G401.6 (cell line): ENCODE results near the gene YIPF5.

Source experiments
- FAIRE-seq: peaks from 2 replicates; lab custom pipeline; 2012; peaks lifted over from hg19 to GRCh38; lab: Jason Lieb, UNC

The YIPF5 gene

GRCh38 chr5:144122641-144123040 is 47.8 kb downstream of the YIPF5 start:
- no peak for FAIRE-seq

GRCh38 chr5:144122081-144122480 is 48.4 kb downstream of the YIPF5 start:
- no peak for FAIRE-seq

- FAIRE-seq, result no peak
These were observed 48.9 kb downstream of the YIPF5 start for GRCh38 chr5:144121577-144121976.

GRCh38 chr5:144120661-144121180 is 49.7 kb downstream of the YIPF5 start:
- no peak for FAIRE-seq

- FAIRE-seq, result no peak
These were observed 53.0 kb downstream of the YIPF5 start for GRCh38 chr5:144117412-144117811.

GRCh38 chr5:144114571-144114970 is 55.9 kb downstream of the YIPF5 start:
- no peak for FAIRE-seq
